ENCODE results near the gene KCTD2.

GRCh38 chr17:75088465-75089417, 41.7 kb downstream of the KCTD2 start:
- TF ChIP-seq CTCF (IDR thresholded peaks at IDR 0.05; ENCODE audit: borderline replicate concordance, extremely low read depth, low read length, poor library complexity, severe bottlenecking) (no peak), EZH2 (IDR thresholded peaks at IDR 0.05; ENCODE audit: borderline replicate concordance, low read depth, low read length, severe bottlenecking) (no peak)
